ENCODE measurements around the gene C19orf33.

C19orf33 gene

GRCh38 chr19:38277969-38278680 is 25.9 kb upstream of the C19orf33 start:
- Histone ChIP-seq H3K36me3 (no peaks in the 10 kb centered on the region), H3K4me3 (ENCODE audit: low read depth, low read length) (no peak overlapping the region), H3K27ac (no peak overlapping the region), H3K9me3 (ENCODE audit: severe bottlenecking) (no peaks in the 10 kb centered on the region), H3K27me3 (ENCODE audit: insufficient read depth, low read depth, severe bottlenecking) (no peaks in the 10 kb centered on the region)
- DNase-seq: no peak
- no peak for TF ChIP-seq CTCF (IDR thresholded peaks at IDR 0.05; ENCODE audit: low read depth, low read length)

GRCh38 chr19:38278751-38279150 is 25.3 kb upstream of the C19orf33 start:
- no peak for DNase-seq
- Histone ChIP-seq H3K4me3 (ENCODE audit: low read depth, low read length) (no peak overlapping the region), H3K27me3 (ENCODE audit: insufficient read depth, low read depth, severe bottlenecking) (no peaks in the 10 kb centered on the region), H3K9me3 (ENCODE audit: severe bottlenecking) (no peaks in the 10 kb centered on the region), H3K36me3 (no peaks in the 10 kb centered on the region), H3K27ac (no peak overlapping the region)
- TF ChIP-seq CTCF (IDR thresholded peaks at IDR 0.05; ENCODE audit: low read depth, low read length): no peak

GRCh38 chr19:38280030-38280921 is 23.8 kb upstream of the C19orf33 start:
- Histone ChIP-seq H3K4me3 (ENCODE audit: low read depth, low read length) (no peak overlapping the region), H3K27me3 (ENCODE audit: insufficient read depth, low read depth, severe bottlenecking) (no peaks in the 10 kb centered on the region), H3K9me3 (ENCODE audit: severe bottlenecking) (no peaks in the 10 kb centered on the region), H3K36me3 (no peaks in the 10 kb centered on the region), H3K27ac (no peak overlapping the region)
- TF ChIP-seq CTCF (IDR thresholded peaks at IDR 0.05; ENCODE audit: low read depth, low read length): no peak
- DNase-seq: no peak

GRCh38 chr19:38281811-38282566 is 22.1 kb upstream of the C19orf33 start:
- no peak for TF ChIP-seq CTCF (IDR thresholded peaks at IDR 0.05; ENCODE audit: low read depth, low read length)
- no peak overlapping the region for H3K27ac ChIP-seq
- H3K9me3 ChIP-seq (ENCODE audit: severe bottlenecking): no peaks in the 10 kb centered on the region
- H3K4me3 ChIP-seq (ENCODE audit: low read depth, low read length): no peak overlapping the region
- no peaks in the 10 kb centered on the region for H3K36me3 ChIP-seq
- no peaks in the 10 kb centered on the region for H3K27me3 ChIP-seq (ENCODE audit: insufficient read depth, low read depth, severe bottlenecking)
- no peak for DNase-seq

GRCh38 chr19:38283271-38283670 is 20.8 kb upstream of the C19orf33 start:
- Histone ChIP-seq H3K4me3 (ENCODE audit: low read depth, low read length) (no peak overlapping the region), H3K27ac (no peak overlapping the region), H3K27me3 (ENCODE audit: insufficient read depth, low read depth, severe bottlenecking) (no peaks in the 10 kb centered on the region), H3K9me3 (ENCODE audit: severe bottlenecking) (no peaks in the 10 kb centered on the region), H3K36me3 (no peaks in the 10 kb centered on the region)
- TF ChIP-seq CTCF (IDR thresholded peaks at IDR 0.05; ENCODE audit: low read depth, low read length): no peak
- DNase-seq: no peak
